Endodermal cell (in vitro differentiated cells): ENCODE results near the gene DPP6. TPM values are rescaled to one million over a fixed set of nuclear protein-coding genes. Genes with fewer than 3 reads are reported as not detected.

Experiments used
- DNase-seq: peaks from one replicate; pipeline ENCODE4 v3.0.0-alpha.2; 2017
- H3K27ac ChIP-seq: 2 replicates; pipeline ENCODE4 v1.5.1; 2013; ENCODE audit warnings: mild to moderate bottlenecking, low read depth, low read length, moderate library complexity
- H3K27me3 ChIP-seq: 2 replicates; pipeline ENCODE4 v1.6.1; 2013; ENCODE audit warnings: mild to moderate bottlenecking, low read length, moderate library complexity; ENCODE audit not compliant: insufficient read depth, control insufficient read depth, poor library complexity, severe bottlenecking
- H3K36me3 ChIP-seq: 2 replicates; pipeline ENCODE4 v1.7.0; 2013; ENCODE audit warnings: mild to moderate bottlenecking, low read length, moderate library complexity; ENCODE audit not compliant: control insufficient read depth, insufficient read depth
- H3K4me1 ChIP-seq: one replicate; pipeline ENCODE4 v1.7.0; 2013; ENCODE audit warnings: low read length; ENCODE audit not compliant: control insufficient read depth, insufficient read depth
- H3K4me3 ChIP-seq: 2 replicates; pipeline ENCODE4 v1.5.1; 2013; ENCODE audit warnings: mild to moderate bottlenecking, low read length, moderate library complexity
- H3K9ac ChIP-seq: 2 replicates; pipeline ENCODE4 v1.6.1; 2013; ENCODE audit warnings: mild to moderate bottlenecking, low read length, moderate library complexity; ENCODE audit not compliant: poor library complexity, severe bottlenecking; ENCODE audit errors: extremely low read depth
- H3K9me3 ChIP-seq: 2 replicates; pipeline ENCODE4 v1.6.1; 2013; ENCODE audit warnings: mild to moderate bottlenecking, low read length, moderate library complexity; ENCODE audit not compliant: control insufficient read depth
- H3K27ac Mint-ChIP-seq: 2 replicates; pipeline ENCODE4 v1.8.0; 2020; ENCODE audit warnings: mixed read lengths
- H3K27me3 Mint-ChIP-seq: 2 replicates; pipeline ENCODE4 v1.8.0; 2021; ENCODE audit warnings: mild to moderate bottlenecking, mixed read lengths; ENCODE audit not compliant: insufficient read depth
- H3K36me3 Mint-ChIP-seq: 2 replicates; pipeline ENCODE4 v1.8.0; 2020; ENCODE audit warnings: low read depth, mixed read lengths
- H3K4me1 Mint-ChIP-seq: 2 replicates; pipeline ENCODE4 v1.8.0; 2020; ENCODE audit warnings: mixed read lengths
- H3K4me3 Mint-ChIP-seq: 2 replicates; pipeline ENCODE4 v1.8.0; 2020; ENCODE audit warnings: mild to moderate bottlenecking, moderate library complexity, mixed read lengths
- H3K9me3 Mint-ChIP-seq: 2 replicates; pipeline ENCODE4 v1.8.0; 2020; ENCODE audit warnings: mild to moderate bottlenecking, mixed read lengths
- CTCF ChIP-seq: fragments of 200-600 bp; sonication (generic); conservative IDR thresholded peaks from 2 replicates; pipeline ENCODE4 v1.5.0; 2021; ENCODE audit warnings: antibody characterized with exemption, mild to moderate bottlenecking
- WGBS, 2 experiments: methylation state at CpG; one replicate each; pipeline versions ENCODE4 v1.1.5 to v1.1.7; 2013; ENCODE audit warnings: missing lambda C conversion rate in 2 of 2, mixed read lengths in 1 of 2; ENCODE audit not compliant: insufficient coverage in 1 of 2, insufficient read length in 1 of 2; 5-methylcytosine and 5-hydroxymethylcytosine counted together
- total RNA-seq, 2 donors: library from RNA; stranded (reverse); fragmentation: NEBNext Ultra II Directional in 1 of 2; extraction: Animal tissue kit (Norgen Biotek cat#: 25700) in 1 of 2; gene quantifications; 2 replicates in 1 of 2; 3 replicates in 1 of 2; pipeline ENCODE4 v1.2.1, GENCODE V29; 2021

The DPP6 gene
- total RNA-seq, 2 donors from 2014 or later, result 1.7 to 3.0 TPM

- Histone ChIP-seq H3K27ac (no peak overlapping the region), H3K36me3 (no peaks in the 10 kb centered on the region), H3K4me1 (no peaks in the 10 kb centered on the region), H3K9ac (no peak overlapping the region), H3K27me3 (peaks cover 29% of the 10 kb centered on the region), H3K4me3 (no peak overlapping the region), H3K9me3 (no peaks in the 10 kb centered on the region)
- H3K4me1 Mint-ChIP-seq, result peaks cover 28% of the 10 kb centered on the region
- H3K27me3 Mint-ChIP-seq, result peaks cover 24% of the 10 kb centered on the region
- no peak for TF ChIP-seq CTCF
- no peak overlapping the region for H3K4me3 Mint-ChIP-seq
- H3K9me3 Mint-ChIP-seq, result no peaks in the 10 kb centered on the region
- H3K36me3 Mint-ChIP-seq, result no peaks in the 10 kb centered on the region
- 41 to 44% methylated on average over 9 to 10 of the region's 10 CpGs for WGBS, 2 experiments
- H3K27ac Mint-ChIP-seq, result no peak overlapping the region
- DNase-seq, result peak; percentile 58
Measured at GRCh38 chr7:154183482-154183881, 131.3 kb downstream of the DPP6 start.

GRCh38 chr7:154183946-154184345, 131.7 kb downstream of the DPP6 start:
- peaks cover 28% of the 10 kb centered on the region for H3K4me1 Mint-ChIP-seq
- 68 to 100% methylated on average over 1 to 3 of the region's 3 CpGs for WGBS, 2 experiments
- H3K27me3 Mint-ChIP-seq, result peaks cover 24% of the 10 kb centered on the region
- no peak for DNase-seq
- no peak for TF ChIP-seq CTCF
- Histone ChIP-seq H3K9me3 (no peaks in the 10 kb centered on the region), H3K9ac (no peak overlapping the region), H3K4me3 (no peak overlapping the region), H3K27me3 (peaks cover 29% of the 10 kb centered on the region), H3K27ac (no peak overlapping the region), H3K4me1 (no peaks in the 10 kb centered on the region), H3K36me3 (no peaks in the 10 kb centered on the region)
- peak overlapping the region; percentile 3 for H3K4me3 Mint-ChIP-seq
- H3K9me3 Mint-ChIP-seq, result no peaks in the 10 kb centered on the region
- H3K27ac Mint-ChIP-seq, result no peak overlapping the region
- no peaks in the 10 kb centered on the region for H3K36me3 Mint-ChIP-seq

DNA sequence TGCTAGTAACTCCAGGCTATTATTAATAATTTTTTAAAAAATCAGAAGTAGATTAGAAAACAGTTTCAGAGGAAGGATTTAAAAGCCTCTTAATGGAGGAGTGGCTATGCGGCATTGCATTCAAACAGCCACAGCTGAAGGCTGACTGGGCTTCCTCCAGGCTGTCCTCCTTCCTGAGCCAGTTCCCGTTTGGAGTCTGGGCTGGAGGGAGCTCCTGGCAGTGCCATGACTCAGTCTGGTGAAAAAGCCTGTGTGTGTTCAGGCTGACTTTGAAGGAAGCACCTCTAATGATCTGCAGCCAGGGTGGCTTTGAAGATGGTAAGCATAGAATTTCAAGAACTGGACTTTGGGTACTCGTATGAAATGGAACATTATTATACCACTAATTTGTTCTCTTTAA, 134.6 kb downstream of the DPP6 start:
- Mint-ChIP-seq H3K4me3 (no peak overlapping the region), H3K4me1 (peaks cover 20% of the 10 kb centered on the region), H3K27me3 (peaks cover 24% of the 10 kb centered on the region), H3K27ac (no peak overlapping the region), H3K36me3 (no peaks in the 10 kb centered on the region), H3K9me3 (no peaks in the 10 kb centered on the region)
- Histone ChIP-seq H3K9me3 (no peaks in the 10 kb centered on the region), H3K27me3 (peaks cover 29% of the 10 kb centered on the region), H3K4me3 (no peak overlapping the region), H3K9ac (no peak overlapping the region), H3K4me1 (no peaks in the 10 kb centered on the region), H3K36me3 (no peaks in the 10 kb centered on the region), H3K27ac (no peak overlapping the region)
- no peak for TF ChIP-seq CTCF
- 83% methylated on average over 1 to 3 of the region's 3 CpGs for WGBS, 2 experiments
- DNase-seq, result no peak
